Measurements from ENCODE around the gene ROR1. TPM values are rescaled to one million over a fixed set of nuclear protein-coding genes. Genes with fewer than 3 reads are reported as not detected.

Gene ROR1
- total RNA-seq, 2 experiments from 2014 or later: 0.10 to 0.14 TPM

- Mint-ChIP-seq H3K9me3 (no peaks in the 10 kb centered on the region), H3K27me3 (ENCODE audit: low read depth) (no peaks in the 10 kb centered on the region), H3K27ac (no peak overlapping the region), H3K4me3 (no peak overlapping the region), H3K36me3 (ENCODE audit: low read depth) (no peaks in the 10 kb centered on the region), H3K4me1 (ENCODE audit: low read depth) (no peaks in the 10 kb centered on the region)
- CTCF ChIA-PET: no interaction called here
- intact Hi-C loops (cut with micrococcal nuclease): no loop called here
- DNase-seq: no peak
Measured at GRCh38 chr1:64047549-64047996, 273.8 kb downstream of the ROR1 start.

GRCh38 chr1:64049900-64050540, 276.2 kb downstream of the ROR1 start:
- Mint-ChIP-seq H3K4me1 (ENCODE audit: low read depth) (no peaks in the 10 kb centered on the region), H3K27ac (no peak overlapping the region), H3K9me3 (no peaks in the 10 kb centered on the region), H3K4me3 (no peak overlapping the region), H3K36me3 (ENCODE audit: low read depth) (no peaks in the 10 kb centered on the region), H3K27me3 (ENCODE audit: low read depth) (no peaks in the 10 kb centered on the region)
- CTCF ChIA-PET: no interaction called here
- intact Hi-C loops (cut with micrococcal nuclease): no loop called here
- DNase-seq: no peak

GRCh38 chr1:64050601-64051000, 276.8 kb downstream of the ROR1 start:
- Mint-ChIP-seq H3K27ac (no peak overlapping the region), H3K4me1 (ENCODE audit: low read depth) (no peaks in the 10 kb centered on the region), H3K4me3 (no peak overlapping the region), H3K9me3 (no peaks in the 10 kb centered on the region), H3K36me3 (ENCODE audit: low read depth) (no peaks in the 10 kb centered on the region), H3K27me3 (ENCODE audit: low read depth) (no peaks in the 10 kb centered on the region)
- intact Hi-C loops (cut with micrococcal nuclease): no loop called here
- CTCF ChIA-PET: no interaction called here
- no peak for DNase-seq

- Mint-ChIP-seq H3K4me1 (ENCODE audit: low read depth) (no peaks in the 10 kb centered on the region), H3K27ac (no peak overlapping the region), H3K9me3 (no peaks in the 10 kb centered on the region), H3K4me3 (no peak overlapping the region), H3K27me3 (ENCODE audit: low read depth) (no peaks in the 10 kb centered on the region), H3K36me3 (ENCODE audit: low read depth) (no peaks in the 10 kb centered on the region)
- no peak for DNase-seq
- CTCF ChIA-PET: no interaction called here
- intact Hi-C loops (cut with micrococcal nuclease): no loop called here
Measured at GRCh38 chr1:64051796-64052195, 278.0 kb downstream of the ROR1 start.

- no peak for DNase-seq
- Mint-ChIP-seq H3K4me3 (no peak overlapping the region), H3K27ac (no peak overlapping the region), H3K9me3 (no peaks in the 10 kb centered on the region), H3K36me3 (ENCODE audit: low read depth) (no peaks in the 10 kb centered on the region), H3K27me3 (ENCODE audit: low read depth) (no peaks in the 10 kb centered on the region), H3K4me1 (ENCODE audit: low read depth) (no peaks in the 10 kb centered on the region)
- CTCF ChIA-PET: interaction anchor here (0.7 kb wide), 1 partner anchor 718 kb away, joined by 4 read pairs; no protein-coding TSS in a partner anchor
- intact Hi-C loops (cut with micrococcal nuclease): no loop called here
Measured at GRCh38 chr1:64052777-64053176, 279.0 kb downstream of the ROR1 start.

- no peak for DNase-seq
- Mint-ChIP-seq H3K4me3 (no peak overlapping the region), H3K36me3 (ENCODE audit: low read depth) (no peaks in the 10 kb centered on the region), H3K27me3 (ENCODE audit: low read depth) (no peaks in the 10 kb centered on the region), H3K4me1 (ENCODE audit: low read depth) (peaks cover under 1% of the 10 kb centered on the region), H3K27ac (no peak overlapping the region), H3K9me3 (peaks cover 1% of the 10 kb centered on the region)
- CTCF ChIA-PET: no interaction called here
- intact Hi-C loops (cut with micrococcal nuclease): no loop called here
Measured at GRCh38 chr1:64055310-64055709, 281.5 kb downstream of the ROR1 start.

GRCh38 chr1:64059556-64059955, 285.7 kb downstream of the ROR1 start:
- Mint-ChIP-seq H3K4me3 (no peak overlapping the region), H3K27me3 (ENCODE audit: low read depth) (peaks cover 9% of the 10 kb centered on the region), H3K9me3 (peaks cover 4% of the 10 kb centered on the region), H3K36me3 (ENCODE audit: low read depth) (no peaks in the 10 kb centered on the region), H3K4me1 (ENCODE audit: low read depth) (peaks cover 24% of the 10 kb centered on the region), H3K27ac (no peak overlapping the region)
- CTCF ChIA-PET: no interaction called here
- DNase-seq: no peak
- intact Hi-C loops (cut with micrococcal nuclease): no loop called here

- peaks cover 24% of the 10 kb centered on the region for H3K4me1 Mint-ChIP-seq (ENCODE audit: low read depth)
Measured at GRCh38 chr1:64060611-64061302, 286.9 kb downstream of the ROR1 start.

GRCh38 chr1:64061430-64062104, 287.8 kb downstream of the ROR1 start:
- Mint-ChIP-seq H3K9me3 (peaks cover 4% of the 10 kb centered on the region), H3K4me3 (no peak overlapping the region), H3K4me1 (ENCODE audit: low read depth) (peaks cover 24% of the 10 kb centered on the region), H3K27ac (no peak overlapping the region), H3K27me3 (ENCODE audit: low read depth) (peaks cover 9% of the 10 kb centered on the region), H3K36me3 (ENCODE audit: low read depth) (no peaks in the 10 kb centered on the region)
- CTCF ChIA-PET: no interaction called here
- intact Hi-C loops (cut with micrococcal nuclease): no loop called here
- DNase-seq: no peak

More at GRCh38 chr1:64060611-64061302, 286.9 kb downstream of the ROR1 start:
- H3K9me3 Mint-ChIP-seq: peaks cover 4% of the 10 kb centered on the region
- peaks cover 9% of the 10 kb centered on the region for H3K27me3 Mint-ChIP-seq (ENCODE audit: low read depth)
- H3K4me3 Mint-ChIP-seq: no peak overlapping the region
- no peak for DNase-seq
- no peak overlapping the region for H3K27ac Mint-ChIP-seq
- intact Hi-C loops (cut with micrococcal nuclease): no loop called here
- H3K36me3 Mint-ChIP-seq (ENCODE audit: low read depth): no peaks in the 10 kb centered on the region
- CTCF ChIA-PET: interaction anchor here (0.6 to 1.1 kb wide), 3 partner anchors 77 to 368 kb away, joined by 3 to 5 read pairs (median 4); no protein-coding TSS in a partner anchor

- peaks cover 4% of the 10 kb centered on the region for H3K9me3 Mint-ChIP-seq
- H3K36me3 Mint-ChIP-seq (ENCODE audit: low read depth): no peaks in the 10 kb centered on the region
- peaks cover 24% of the 10 kb centered on the region for H3K4me1 Mint-ChIP-seq (ENCODE audit: low read depth)
- intact Hi-C loops (cut with micrococcal nuclease): no loop called here
- no peak overlapping the region for H3K27ac Mint-ChIP-seq
- peaks cover 9% of the 10 kb centered on the region for H3K27me3 Mint-ChIP-seq (ENCODE audit: low read depth)
- no peak for DNase-seq
- CTCF ChIA-PET: interaction anchor here (0.7 to 0.9 kb wide), 2 partner anchors 18 to 67 kb away, joined by 3 to 5 read pairs; no protein-coding TSS in a partner anchor
- no peak overlapping the region for H3K4me3 Mint-ChIP-seq
Measured at GRCh38 chr1:64062529-64062928, 288.7 kb downstream of the ROR1 start.

GRCh38 chr1:64062941-64063581, 289.2 kb downstream of the ROR1 start:
- no peak overlapping the region for H3K27ac Mint-ChIP-seq
- H3K9me3 Mint-ChIP-seq: peaks cover 4% of the 10 kb centered on the region
- peaks cover 9% of the 10 kb centered on the region for H3K27me3 Mint-ChIP-seq (ENCODE audit: low read depth)
- H3K4me3 Mint-ChIP-seq: no peak overlapping the region
- intact Hi-C loops (cut with micrococcal nuclease): no loop called here
- no peak for DNase-seq
- CTCF ChIA-PET: interaction anchor here (0.7 to 0.9 kb wide), 2 partner anchors 18 to 68 kb away, joined by 3 to 5 read pairs; no protein-coding TSS in a partner anchor
- H3K4me1 Mint-ChIP-seq (ENCODE audit: low read depth): peaks cover 24% of the 10 kb centered on the region
- no peaks in the 10 kb centered on the region for H3K36me3 Mint-ChIP-seq (ENCODE audit: low read depth)

- H3K27me3 Mint-ChIP-seq (ENCODE audit: low read depth): peaks cover 9% of the 10 kb centered on the region
- H3K4me3 Mint-ChIP-seq: no peak overlapping the region
- DNase-seq: no peak
- no peaks in the 10 kb centered on the region for H3K36me3 Mint-ChIP-seq (ENCODE audit: low read depth)
- intact Hi-C loops (cut with micrococcal nuclease): no loop called here
- CTCF ChIA-PET: no interaction called here
- no peak overlapping the region for H3K27ac Mint-ChIP-seq
- H3K9me3 Mint-ChIP-seq: peaks cover 3% of the 10 kb centered on the region
- H3K4me1 Mint-ChIP-seq (ENCODE audit: low read depth): peaks cover 26% of the 10 kb centered on the region
Measured at GRCh38 chr1:64065571-64065970, 291.8 kb downstream of the ROR1 start.

All from activated naive CD4-positive, alpha-beta T cell treated with anti-CD3 and anti-CD28 coated beads for 36 hours (primary cell).